Caco-2 (cell line): Measurements from ENCODE around the gene ACYP1. TPM values are rescaled to one million over a fixed set of nuclear protein-coding genes. Genes with fewer than 3 reads are reported as not detected.

Source experiments
- BruUV-seq: library from RNA; stranded (reverse); fragments of 400-500 nt; replicated peaks from 2 replicates; lab custom pipeline; 2021; lab: Mats Ljungman, UMichigan
- CTCF ChIA-PET: fragments of 300-600 bp; sonication (Branson Sonifier 250); formaldehyde crosslinking; loops from one replicate; lab custom pipeline; 2022; ENCODE audit warnings: antibody characterized with exemption; lab: Charles Lee
- POLR2A ChIA-PET: fragments of 300-600 bp; sonication (Branson Sonifier 250); formaldehyde crosslinking; loops from one replicate; lab custom pipeline; 2022; ENCODE audit warnings: antibody characterized with exemption; lab: Charles Lee
- DNase-seq, 2 experiments: peaks; one replicate each; pipeline versions ENCODE4 v3.0.0 to v3.0.0-alpha.2; 2020 to 2022
- H3K27me3 ChIP-seq: replicated peaks from 2 replicates; pipeline ENCODE4 v1.6.0; 2011; ENCODE audit warnings: low read length; ENCODE audit not compliant: control insufficient read depth, insufficient read depth
- H3K36me3 ChIP-seq: 2 replicates; pipeline ENCODE4 v1.5.1; 2011; ENCODE audit warnings: low read length; ENCODE audit not compliant: control insufficient read depth, insufficient read depth
- H3K4me1 ChIP-seq: fragments of 250-450 bp; sonication (Bioruptor Pico); 2 replicates; pipeline ENCODE4 v1.5.1; 2020; ENCODE audit warnings: mild to moderate bottlenecking
- H3K4me3 ChIP-seq: 2 replicates; pipeline ENCODE4 v1.5.1; 2011; ENCODE audit warnings: low read depth, mild to moderate bottlenecking, control low read depth, low read length
- H3K9me3 ChIP-seq: fragments of 250-450 bp; sonication (Bioruptor Pico); 2 replicates; pipeline ENCODE4 v1.5.1; 2020; ENCODE audit warnings: mild to moderate bottlenecking, moderate library complexity
- H3K27ac Mint-ChIP-seq: one replicate; pipeline ENCODE4 v1.8.0; 2022; ENCODE audit warnings: mixed read lengths; ENCODE audit not compliant: unreplicated experiment
- H3K27me3 Mint-ChIP-seq: one replicate; pipeline ENCODE4 v1.8.0; 2022; ENCODE audit warnings: mixed read lengths; ENCODE audit not compliant: insufficient read depth, unreplicated experiment
- H3K36me3 Mint-ChIP-seq: one replicate; pipeline ENCODE4 v1.8.0; 2022; ENCODE audit warnings: mild to moderate bottlenecking, mixed read lengths; ENCODE audit not compliant: insufficient read depth, unreplicated experiment
- H3K4me1 Mint-ChIP-seq: one replicate; pipeline ENCODE4 v1.8.0; 2022; ENCODE audit warnings: low read depth, mixed read lengths; ENCODE audit not compliant: unreplicated experiment
- H3K4me3 Mint-ChIP-seq: one replicate; pipeline ENCODE4 v1.8.0; 2022; ENCODE audit warnings: mild to moderate bottlenecking, moderate library complexity, mixed read lengths; ENCODE audit not compliant: unreplicated experiment
- H3K9me3 Mint-ChIP-seq: one replicate; pipeline ENCODE4 v1.8.0; 2022; ENCODE audit warnings: mixed read lengths; ENCODE audit not compliant: unreplicated experiment
- intact Hi-C: fragments of 100-400 bp; cut with micrococcal nuclease; formaldehyde crosslinking; loops from one replicate; pipeline ENCODE4 v1.10.0; 2022; ENCODE audit not compliant: unreplicated experiment
- total RNA-seq: library from RNA; stranded (reverse); gene quantifications from 2 replicates; pipeline ENCODE4 v1.2.3, GENCODE V29; 2022
- TF ChIP-seq, protein P1 (sequence below), 2 experiments: fragments of 200-600 bp in 1 of 2; IDR thresholded peaks; 1 replicate in 1 of 2; 2 replicates in 1 of 2; pipeline versions ENCODE4 v1.5.1 to v1.8.0; 2011 to 2022; ENCODE audit warnings: antibody characterized with exemption in 1 of 2, control low read depth in 1 of 2, inconsistent platforms in 1 of 2, low read depth in 1 of 2, low read length in 1 of 2, mild to moderate bottlenecking in 1 of 2, moderate library complexity in 1 of 2; ENCODE audit not compliant: insufficient read depth in 1 of 2, severe bottlenecking in 1 of 2, unreplicated experiment in 1 of 2

The ACYP1 gene
- total RNA-seq, 1 experiment from 2014 or later: 16.0 TPM

DNA sequence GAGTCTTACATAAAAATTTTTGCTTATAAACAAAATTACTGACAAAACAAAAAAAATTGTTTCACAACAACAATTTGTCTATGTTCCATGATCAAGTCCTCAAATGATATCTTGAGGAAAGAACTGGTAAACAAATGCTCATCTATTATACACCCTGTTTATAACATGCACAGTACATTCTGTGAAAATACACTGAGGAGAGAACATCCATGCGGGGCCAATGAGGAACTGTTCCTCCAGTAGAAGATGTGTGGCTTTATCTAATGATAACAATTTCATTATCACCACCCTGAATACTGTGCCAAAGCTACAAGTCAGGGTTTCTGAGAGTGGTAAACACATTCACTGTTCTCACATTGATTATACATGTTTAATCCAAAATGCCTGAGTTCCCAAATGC is 23.3 kb downstream of the ACYP1 start:
- POLR2A ChIA-PET: no interaction called here
- Mint-ChIP-seq H3K27ac (no peak overlapping the region), H3K4me3 (no peak overlapping the region), H3K27me3 (no peaks in the 10 kb centered on the region), H3K9me3 (no peaks in the 10 kb centered on the region), H3K36me3 (peaks cover 17% of the 10 kb centered on the region), H3K4me1 (peaks cover 13% of the 10 kb centered on the region)
- intact Hi-C loops: no loop called here
- H3K4me3 ChIP-seq: no peak overlapping the region
- no peaks in the 10 kb centered on the region for H3K9me3 ChIP-seq
- no peak for DNase-seq
- no TSS peak for BruUV-seq
- TF ChIP-seq, protein P1, sequence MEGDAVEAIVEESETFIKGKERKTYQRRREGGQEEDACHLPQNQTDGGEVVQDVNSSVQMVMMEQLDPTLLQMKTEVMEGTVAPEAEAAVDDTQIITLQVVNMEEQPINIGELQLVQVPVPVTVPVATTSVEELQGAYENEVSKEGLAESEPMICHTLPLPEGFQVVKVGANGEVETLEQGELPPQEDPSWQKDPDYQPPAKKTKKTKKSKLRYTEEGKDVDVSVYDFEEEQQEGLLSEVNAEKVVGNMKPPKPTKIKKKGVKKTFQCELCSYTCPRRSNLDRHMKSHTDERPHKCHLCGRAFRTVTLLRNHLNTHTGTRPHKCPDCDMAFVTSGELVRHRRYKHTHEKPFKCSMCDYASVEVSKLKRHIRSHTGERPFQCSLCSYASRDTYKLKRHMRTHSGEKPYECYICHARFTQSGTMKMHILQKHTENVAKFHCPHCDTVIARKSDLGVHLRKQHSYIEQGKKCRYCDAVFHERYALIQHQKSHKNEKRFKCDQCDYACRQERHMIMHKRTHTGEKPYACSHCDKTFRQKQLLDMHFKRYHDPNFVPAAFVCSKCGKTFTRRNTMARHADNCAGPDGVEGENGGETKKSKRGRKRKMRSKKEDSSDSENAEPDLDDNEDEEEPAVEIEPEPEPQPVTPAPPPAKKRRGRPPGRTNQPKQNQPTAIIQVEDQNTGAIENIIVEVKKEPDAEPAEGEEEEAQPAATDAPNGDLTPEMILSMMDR (IDR thresholded peaks at IDR 0.05; ENCODE audit: insufficient read depth in 1 of 2, low read depth in 1 of 2, low read length in 1 of 2, severe bottlenecking in 1 of 2, unreplicated experiment in 1 of 2): no peak
- H3K27me3 ChIP-seq: no peaks in the 10 kb centered on the region
- CTCF ChIA-PET: no interaction called here
- peaks cover 17% of the 10 kb centered on the region for H3K4me1 ChIP-seq
- H3K36me3 ChIP-seq: peaks cover 2% of the 10 kb centered on the region

DNA sequence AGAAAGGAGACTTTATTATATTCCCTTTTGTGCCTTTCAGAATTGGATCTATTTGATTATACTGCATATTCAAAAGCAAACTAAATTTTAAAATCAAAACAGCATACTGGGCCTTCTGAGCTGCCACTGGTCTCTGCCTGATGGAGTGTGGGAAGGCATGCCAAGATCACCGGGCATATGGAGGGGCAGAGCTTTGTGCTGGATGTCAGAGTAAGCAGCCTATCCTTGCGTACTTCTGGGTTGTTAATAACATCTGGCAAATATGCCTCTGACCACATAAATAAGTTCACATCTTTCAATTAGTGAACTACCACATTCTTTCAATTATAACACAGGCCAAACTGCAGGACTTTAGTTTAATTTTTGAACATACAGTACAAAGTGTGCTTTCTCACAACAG is 30.9 kb downstream of the ACYP1 start:
- Histone ChIP-seq H3K36me3 (no peaks in the 10 kb centered on the region; the same call in none of the 2 replicates), H3K27me3 (no peaks in the 10 kb centered on the region), H3K4me1 (no peaks in the 10 kb centered on the region), H3K4me3 (no peak overlapping the region), H3K9me3 (no peaks in the 10 kb centered on the region)
- BruUV-seq: no TSS peak
- H3K27ac Mint-ChIP-seq: no peak overlapping the region
- no peaks in the 10 kb centered on the region for H3K9me3 Mint-ChIP-seq
- H3K36me3 Mint-ChIP-seq: peaks cover 57% of the 10 kb centered on the region
- H3K4me1 Mint-ChIP-seq: no peaks in the 10 kb centered on the region
- H3K4me3 Mint-ChIP-seq: no peak overlapping the region
- TF ChIP-seq, protein P1 (IDR thresholded peaks at IDR 0.05; ENCODE audit: insufficient read depth in 1 of 2, low read depth in 1 of 2, low read length in 1 of 2, severe bottlenecking in 1 of 2, unreplicated experiment in 1 of 2): no peak
- ChIA-PET CTCF (no interaction called here), POLR2A (no interaction called here)
- DNase-seq: no peak
- intact Hi-C loops: no loop called here
- no peaks in the 10 kb centered on the region for H3K27me3 Mint-ChIP-seq

DNA sequence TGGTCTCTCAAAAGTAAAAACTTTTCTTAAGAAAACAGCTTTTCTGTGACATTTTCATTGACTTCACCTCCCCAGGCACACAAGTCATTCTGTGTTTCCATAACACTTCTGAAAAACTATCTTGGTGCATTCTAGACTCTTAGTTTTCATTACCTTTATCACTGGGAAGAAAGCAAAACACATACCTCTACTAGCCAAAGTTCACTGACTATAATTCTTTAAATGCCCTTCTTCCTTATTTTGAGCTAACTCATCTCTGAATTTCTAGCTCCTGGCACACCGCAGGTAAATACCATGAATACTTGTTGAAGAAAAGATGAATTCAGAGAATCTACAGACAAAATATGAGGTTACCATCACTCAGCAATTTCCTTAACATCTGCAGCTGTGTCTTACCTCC is 33.7 kb downstream of the ACYP1 start:
- H3K4me1 ChIP-seq: no peaks in the 10 kb centered on the region

More for the DNA sequence above, 33.7 kb downstream of the ACYP1 start:
- H3K9me3 ChIP-seq: no peaks in the 10 kb centered on the region
- H3K36me3 ChIP-seq: no peaks in the 10 kb centered on the region; the same call in 1 of the 2 replicates
- peaks cover 45% of the 10 kb centered on the region for H3K36me3 Mint-ChIP-seq
- H3K27ac Mint-ChIP-seq: no peak overlapping the region
- intact Hi-C loops: no loop called here
- H3K27me3 Mint-ChIP-seq: no peaks in the 10 kb centered on the region
- H3K27me3 ChIP-seq: no peaks in the 10 kb centered on the region
- TF ChIP-seq, protein P1 (IDR thresholded peaks at IDR 0.05; ENCODE audit: insufficient read depth in 1 of 2, low read depth in 1 of 2, low read length in 1 of 2, severe bottlenecking in 1 of 2, unreplicated experiment in 1 of 2): no peak
- ChIA-PET POLR2A (interaction anchor here (0.7 kb wide), 1 partner anchor 613 kb away, joined by 3 read pairs; no protein-coding TSS in a partner anchor), CTCF (no interaction called here)
- H3K4me1 Mint-ChIP-seq: no peaks in the 10 kb centered on the region
- BruUV-seq: no TSS peak
- DNase-seq: no peak
- H3K9me3 Mint-ChIP-seq: no peaks in the 10 kb centered on the region
- H3K4me3 ChIP-seq: no peak overlapping the region
- no peak overlapping the region for H3K4me3 Mint-ChIP-seq
